Thyroid gland (tissue), 4 donors: ENCODE data around the gene ASPHD1.

Experiments
- POLR2A ChIP-seq, 2 donors: fragments of 450-650 bp; IDR thresholded peaks; one replicate each; pipeline ENCODE4 v1.6.1; 2017; ENCODE audit warnings: antibody characterized with exemption in 2 of 2, mild to moderate bottlenecking in 2 of 2, moderate library complexity in 1 of 2
- TF ChIP-seq, protein P1 (sequence below), 6 experiments: fragments of 200-600 bp in 3 of 6; fragments of 450-650 bp in 3 of 6; sonication (generic) in 3 of 6; IDR thresholded peaks; one replicate each; pipeline ENCODE4 v1.5.1; 2016 to 2019; ENCODE audit warnings: antibody characterized with exemption in 6 of 6, mild to moderate bottlenecking in 2 of 6, inconsistent platforms in 1 of 6, moderate library complexity in 1 of 6

DNA sequence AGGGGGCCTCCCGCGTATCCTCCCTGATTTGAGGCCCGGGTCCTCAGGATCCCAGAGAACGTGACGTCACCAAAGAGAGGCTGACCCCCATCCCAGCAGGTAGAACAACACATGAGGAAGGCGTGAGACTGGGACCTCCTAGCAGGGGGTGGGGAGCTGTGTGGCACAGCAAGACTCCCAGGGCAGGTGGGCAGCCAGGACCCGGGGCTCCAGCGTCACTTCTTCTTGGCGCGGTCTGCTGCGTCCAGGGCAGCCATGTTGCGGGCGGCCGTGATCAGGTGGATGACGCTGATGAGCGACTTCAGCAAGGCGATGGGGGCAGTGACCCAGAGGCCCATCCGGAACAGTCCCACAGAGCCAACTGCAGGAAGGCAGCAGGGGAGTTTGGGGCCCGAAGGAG is 41.3 kb upstream of the ASPHD1 start:
- TF ChIP-seq, protein P1, sequence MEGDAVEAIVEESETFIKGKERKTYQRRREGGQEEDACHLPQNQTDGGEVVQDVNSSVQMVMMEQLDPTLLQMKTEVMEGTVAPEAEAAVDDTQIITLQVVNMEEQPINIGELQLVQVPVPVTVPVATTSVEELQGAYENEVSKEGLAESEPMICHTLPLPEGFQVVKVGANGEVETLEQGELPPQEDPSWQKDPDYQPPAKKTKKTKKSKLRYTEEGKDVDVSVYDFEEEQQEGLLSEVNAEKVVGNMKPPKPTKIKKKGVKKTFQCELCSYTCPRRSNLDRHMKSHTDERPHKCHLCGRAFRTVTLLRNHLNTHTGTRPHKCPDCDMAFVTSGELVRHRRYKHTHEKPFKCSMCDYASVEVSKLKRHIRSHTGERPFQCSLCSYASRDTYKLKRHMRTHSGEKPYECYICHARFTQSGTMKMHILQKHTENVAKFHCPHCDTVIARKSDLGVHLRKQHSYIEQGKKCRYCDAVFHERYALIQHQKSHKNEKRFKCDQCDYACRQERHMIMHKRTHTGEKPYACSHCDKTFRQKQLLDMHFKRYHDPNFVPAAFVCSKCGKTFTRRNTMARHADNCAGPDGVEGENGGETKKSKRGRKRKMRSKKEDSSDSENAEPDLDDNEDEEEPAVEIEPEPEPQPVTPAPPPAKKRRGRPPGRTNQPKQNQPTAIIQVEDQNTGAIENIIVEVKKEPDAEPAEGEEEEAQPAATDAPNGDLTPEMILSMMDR (IDR thresholded peaks at IDR 0.05): no peak
- no peak for TF ChIP-seq POLR2A (IDR thresholded peaks at IDR 0.05)
